WTC11 (cell line): ENCODE measurements around the gene ADSL.

Experiments
- E2F4 ChIP-seq: sonication (generic); formaldehyde crosslinking; IDR thresholded peaks from 2 replicates; pipeline ENCODE4 v1.8.1; 2022; ENCODE audit warnings: low read depth, mild to moderate bottlenecking, moderate library complexity, missing genetic modification reagents, borderline replicate concordance
- MAX ChIP-seq: sonication (generic); formaldehyde crosslinking; IDR thresholded peaks from 2 replicates; pipeline ENCODE4 v1.8.0; 2022; ENCODE audit warnings: mild to moderate bottlenecking, missing genetic modification reagents
- TEAD4 ChIP-seq: sonication (generic); formaldehyde crosslinking; IDR thresholded peaks from 2 replicates; pipeline ENCODE4 v1.8.0; 2022; ENCODE audit warnings: mild to moderate bottlenecking, missing genetic modification reagents

GRCh38 chr22:40340044-40340443 is 6.3 kb upstream of the ADSL start:
- TF ChIP-seq E2F4 (CRISPR knock-in tag) = no peak
- TF ChIP-seq MAX (CRISPR knock-in tag) = no peak
- TF ChIP-seq TEAD4 (CRISPR knock-in tag) = no peak
